Right renal cortex interstitium (tissue), 3 donors: ENCODE measurements around the gene PAQR7. TPM values are rescaled to one million over a fixed set of nuclear protein-coding genes. Genes with fewer than 3 reads are reported as not detected.

Experiments used
- DNase-seq, 3 donors: peaks; one replicate each; pipeline ENCODE4 v3.0.0-alpha.2; 2013; ENCODE audit warnings: low read depth in 3 of 3, low spot score in 2 of 3
- polyA plus RNA-seq, 3 donors: library from polyadenylated mRNA; unstranded; fragments of 120-200 nt; gene quantifications; one replicate each; pipeline ENCODE4 v1.2.1, GENCODE V29; 2013; ENCODE audit not compliant: insufficient read length in 3 of 3

PAQR7 gene
- polyA plus RNA-seq, 3 donors: 25.7 to 29.6 (median 26.7) TPM

DNA sequence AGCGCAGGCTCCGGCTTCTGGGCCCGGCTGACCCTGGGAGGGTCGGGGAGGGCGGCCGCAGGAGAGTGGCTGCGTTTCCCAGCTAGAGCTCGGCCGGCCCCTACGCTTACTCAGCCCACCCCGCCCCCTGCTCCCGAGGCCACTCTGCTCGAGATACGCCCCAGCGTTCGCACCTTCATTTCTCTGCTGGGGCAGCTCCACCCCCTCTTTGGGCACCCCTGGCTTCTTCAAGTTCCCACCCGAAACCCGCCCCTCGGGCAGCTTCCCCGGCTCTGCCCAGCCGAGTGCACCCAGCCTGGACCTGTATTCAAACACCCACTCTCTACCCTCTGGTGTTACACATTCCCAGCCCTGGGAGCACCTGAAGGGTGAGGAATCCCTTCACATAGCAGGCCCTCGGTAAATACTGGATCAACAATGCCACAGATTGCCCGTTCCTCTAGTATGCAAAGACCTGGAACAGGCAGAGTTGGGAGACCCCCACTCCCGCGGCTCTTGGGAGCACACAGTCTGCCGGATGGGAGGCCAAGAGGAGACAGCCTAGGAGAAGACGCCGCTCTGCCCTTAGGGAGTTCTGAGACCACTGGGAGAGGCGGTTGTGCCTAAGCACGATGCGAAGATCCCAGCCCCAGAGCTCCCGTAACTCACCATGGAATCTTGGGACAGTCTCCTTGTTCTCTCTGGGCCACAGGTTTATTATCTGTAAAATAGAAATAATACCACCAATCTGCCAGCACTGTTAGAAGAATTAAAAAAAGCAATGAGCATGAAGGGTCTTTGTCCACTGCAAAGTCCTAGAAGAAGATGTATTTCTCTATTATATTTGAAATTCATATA lies 566 bp upstream of the PAQR7 start:
- no peak for DNase-seq

GRCh38 chr1:25874635-25875153 lies 814 bp downstream of the PAQR7 start:
- DNase-seq: no peak

- no peak for DNase-seq
Measured at GRCh38 chr1:25874209-25874608, 1.3 kb downstream of the PAQR7 start.

- DNase-seq: no peak
Measured at GRCh38 chr1:25873120-25873519, 2.4 kb downstream of the PAQR7 start.

DNA sequence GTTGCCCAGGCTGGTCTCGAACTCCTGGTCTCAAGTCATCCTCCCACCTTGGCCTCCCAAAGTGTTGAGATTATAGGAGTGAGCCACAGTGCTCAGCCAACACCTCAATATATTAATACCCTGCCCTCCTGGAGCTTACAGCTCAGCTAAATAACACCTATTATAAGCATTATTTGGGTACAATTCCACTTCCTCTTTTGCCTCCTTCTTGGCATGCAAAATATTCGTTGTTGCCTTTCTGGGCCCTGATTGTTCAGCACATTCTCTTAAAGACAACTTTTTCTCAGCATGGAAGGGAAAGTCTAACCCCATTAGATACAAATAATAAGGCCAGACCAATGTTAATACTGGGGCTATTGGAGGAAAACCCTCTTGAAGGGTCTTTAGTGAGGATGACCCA lies 2.8 kb downstream of the PAQR7 start:
- DNase-seq: no peak

DNA sequence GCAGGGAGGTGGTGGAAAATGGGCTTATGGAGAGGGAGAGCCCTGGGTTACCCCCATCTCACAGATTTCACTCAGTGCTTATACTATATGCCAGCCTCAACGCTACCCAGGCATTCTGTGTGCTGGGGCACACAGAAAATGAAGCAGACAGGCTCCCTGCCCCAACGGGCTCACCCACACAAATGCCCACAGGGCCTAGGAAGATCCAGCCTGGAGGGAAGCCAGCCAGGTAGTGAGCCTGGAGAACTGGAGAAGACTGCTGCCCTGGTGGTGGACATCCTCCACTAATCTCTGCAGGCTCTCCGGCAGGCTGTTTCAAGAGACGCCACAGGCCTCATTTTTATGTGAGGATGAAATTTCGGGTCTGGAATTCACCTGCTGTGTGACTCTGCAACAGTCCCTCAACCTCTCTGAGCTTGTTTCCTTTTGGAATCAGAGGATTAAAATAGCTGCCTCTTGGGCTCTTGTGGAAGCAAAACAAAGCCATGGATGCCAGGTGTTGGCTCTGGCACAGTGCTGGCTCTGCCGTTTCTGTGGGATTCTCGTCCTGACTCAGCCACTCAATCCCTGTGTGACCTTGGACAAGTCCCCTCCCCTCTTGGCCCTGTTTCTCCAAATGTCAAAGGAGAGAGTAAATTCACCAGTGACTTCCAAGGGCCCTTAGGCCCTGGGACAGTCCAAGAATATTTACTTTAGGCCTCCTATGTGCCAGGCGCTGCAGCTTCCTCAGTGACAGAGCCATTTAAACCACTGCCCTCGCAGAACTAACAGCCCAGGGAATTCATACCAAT lies 3.6 kb downstream of the PAQR7 start:
- no peak for DNase-seq

- DNase-seq: no peak
Measured at GRCh38 chr1:25871086-25871703, 4.3 kb downstream of the PAQR7 start.

DNA sequence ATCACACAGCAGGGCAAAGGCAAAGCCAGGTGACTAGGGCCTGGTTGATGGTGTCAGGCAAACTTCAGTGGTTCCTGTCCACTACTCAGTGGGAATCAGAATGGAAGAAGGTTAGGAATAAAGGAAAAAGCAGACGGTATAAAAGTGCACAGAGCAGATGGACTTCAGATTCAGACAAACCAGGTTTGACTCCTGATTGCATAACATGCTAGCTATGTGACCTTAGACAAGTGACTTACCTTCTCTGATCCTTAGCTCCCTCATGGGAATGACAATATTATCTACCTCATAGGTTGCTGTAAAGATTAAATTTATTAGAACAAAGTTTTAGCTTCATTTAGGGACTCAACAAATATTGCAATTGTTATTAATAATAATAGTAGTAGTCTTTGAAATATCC lies 4.9 kb downstream of the PAQR7 start:
- no peak for DNase-seq

DNA sequence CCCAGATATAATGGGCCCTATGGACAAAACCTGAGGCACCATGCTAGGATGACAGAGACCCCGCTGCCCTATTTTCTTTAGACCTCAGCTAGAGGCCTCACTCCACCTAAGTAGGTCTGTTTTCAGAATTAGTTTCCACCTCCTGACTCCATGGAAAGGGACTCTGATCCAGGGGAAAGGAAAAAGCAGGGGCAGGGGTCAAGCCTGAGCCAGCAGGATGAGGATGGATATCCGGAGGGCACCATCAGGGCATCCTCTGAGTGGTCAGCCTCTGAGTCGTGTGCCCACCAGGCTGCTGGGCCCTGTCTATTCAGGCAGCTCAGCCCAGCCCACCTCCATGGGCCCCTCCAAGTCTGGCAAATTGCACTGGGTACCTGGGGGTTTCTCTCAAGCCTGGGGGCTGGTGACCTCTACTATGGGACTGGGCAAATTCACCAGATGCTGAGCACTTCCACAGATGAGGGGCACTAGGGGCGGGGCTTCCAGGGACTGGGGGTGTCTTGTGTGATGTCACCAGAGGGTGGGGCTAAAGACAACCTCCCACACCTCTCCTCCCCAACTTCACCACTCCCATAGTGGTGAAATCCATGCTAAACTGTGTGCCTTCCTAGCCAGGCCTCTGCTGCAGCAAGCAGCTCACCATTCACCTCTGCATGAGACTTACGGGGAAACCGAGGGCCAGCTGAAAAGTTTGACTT lies 5.5 kb downstream of the PAQR7 start:
- no peak for DNase-seq

DNA sequence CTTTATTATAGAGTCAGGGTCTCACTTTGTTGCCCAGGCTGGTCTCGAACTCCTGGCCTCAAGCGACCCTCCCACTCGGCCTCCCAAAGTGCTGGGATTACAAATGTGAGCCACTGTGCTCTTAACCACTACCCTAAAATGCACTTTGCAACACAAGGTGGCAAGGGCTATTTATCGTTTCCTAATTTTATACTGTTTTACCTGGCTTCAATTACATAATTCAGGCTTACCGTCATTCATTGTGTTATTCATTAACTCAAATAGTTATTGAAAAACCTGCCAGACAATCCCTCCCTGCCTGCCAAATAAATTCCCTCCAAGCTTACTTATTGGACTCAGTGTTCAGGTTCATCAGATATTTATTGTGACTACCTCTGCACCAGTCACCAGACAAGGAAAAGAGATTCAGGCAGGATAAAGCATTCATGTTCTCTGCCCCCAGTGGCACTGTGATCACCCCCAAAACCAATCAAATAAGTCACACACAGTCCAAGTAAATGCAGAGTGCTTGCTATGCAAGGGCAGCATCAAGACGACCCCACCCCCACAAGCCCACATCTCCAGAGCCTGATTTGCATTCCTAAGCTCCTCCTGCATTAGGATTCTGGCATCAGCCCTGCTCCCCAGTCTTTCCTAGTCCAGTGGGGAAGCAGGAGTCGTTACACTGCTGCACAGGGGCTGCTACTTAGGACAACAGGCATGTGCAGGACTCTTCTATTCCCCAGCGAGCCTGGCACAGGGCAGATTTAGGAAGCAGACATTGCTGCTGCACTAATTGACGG lies 8.1 kb downstream of the PAQR7 start:
- no peak for DNase-seq

- DNase-seq: no peak
Measured at GRCh38 chr1:25866288-25866687, 9.2 kb downstream of the PAQR7 start.

DNA sequence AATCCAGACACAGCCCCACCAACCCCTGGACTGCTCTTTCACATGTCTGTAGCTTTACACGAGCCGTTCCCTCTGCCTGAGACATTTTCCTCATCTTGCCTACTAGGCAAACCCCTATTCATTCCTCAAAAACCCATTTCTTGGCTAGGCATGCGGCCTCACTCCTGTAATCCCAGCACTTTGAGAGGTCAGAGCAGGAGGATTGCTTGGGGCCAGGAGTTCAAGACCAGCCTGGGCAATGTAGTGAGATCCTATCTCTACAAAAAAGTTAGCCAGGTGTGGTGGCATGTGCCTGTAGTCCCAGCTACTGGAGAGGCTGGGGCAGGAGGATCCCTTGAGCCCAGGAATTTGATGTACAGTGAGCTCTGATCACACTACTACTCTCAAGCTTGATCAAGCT lies 11.1 kb downstream of the PAQR7 start:
- DNase-seq: no peak

DNA sequence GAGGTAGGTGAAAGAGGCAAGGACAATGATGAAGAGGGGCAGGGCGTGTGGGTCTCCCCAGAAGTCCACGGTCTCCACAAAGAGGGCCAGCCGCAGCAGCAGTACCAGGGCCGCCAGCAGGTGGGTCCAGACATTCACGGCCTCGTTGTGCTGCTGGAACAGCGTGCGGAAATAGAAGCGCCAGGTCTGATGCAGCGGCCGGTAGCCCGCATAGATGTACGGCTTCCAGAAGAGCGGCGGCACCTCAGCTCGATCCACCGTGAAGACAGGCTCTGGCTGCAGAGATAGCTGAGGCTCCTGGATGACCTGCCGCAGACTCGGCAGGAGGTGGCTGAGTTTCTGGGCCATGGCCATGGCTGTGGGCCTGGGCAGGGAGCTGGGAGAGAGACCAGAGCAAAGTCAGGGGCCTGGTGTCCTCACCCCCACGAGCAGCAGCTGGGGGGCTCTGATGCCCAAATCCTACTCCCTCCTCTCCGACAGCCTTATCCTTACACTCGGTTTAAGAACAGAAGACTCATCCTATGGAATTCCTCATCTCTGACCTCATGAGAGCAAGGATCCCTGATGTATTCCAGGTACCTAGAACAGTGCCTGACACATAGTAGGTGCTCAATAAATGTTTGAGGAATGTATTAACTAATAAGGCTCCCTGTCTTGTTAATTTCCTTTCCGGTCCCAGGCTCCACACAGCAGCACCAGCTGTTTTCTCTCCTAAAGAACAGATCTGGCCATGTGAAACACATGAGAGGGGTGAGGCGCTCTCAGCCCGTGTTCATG lies 11.8 kb downstream of the PAQR7 start:
- DNase-seq: no peak

GRCh38 chr1:25862785-25863485 lies 12.6 kb downstream of the PAQR7 start:
- DNase-seq: no peak

DNA sequence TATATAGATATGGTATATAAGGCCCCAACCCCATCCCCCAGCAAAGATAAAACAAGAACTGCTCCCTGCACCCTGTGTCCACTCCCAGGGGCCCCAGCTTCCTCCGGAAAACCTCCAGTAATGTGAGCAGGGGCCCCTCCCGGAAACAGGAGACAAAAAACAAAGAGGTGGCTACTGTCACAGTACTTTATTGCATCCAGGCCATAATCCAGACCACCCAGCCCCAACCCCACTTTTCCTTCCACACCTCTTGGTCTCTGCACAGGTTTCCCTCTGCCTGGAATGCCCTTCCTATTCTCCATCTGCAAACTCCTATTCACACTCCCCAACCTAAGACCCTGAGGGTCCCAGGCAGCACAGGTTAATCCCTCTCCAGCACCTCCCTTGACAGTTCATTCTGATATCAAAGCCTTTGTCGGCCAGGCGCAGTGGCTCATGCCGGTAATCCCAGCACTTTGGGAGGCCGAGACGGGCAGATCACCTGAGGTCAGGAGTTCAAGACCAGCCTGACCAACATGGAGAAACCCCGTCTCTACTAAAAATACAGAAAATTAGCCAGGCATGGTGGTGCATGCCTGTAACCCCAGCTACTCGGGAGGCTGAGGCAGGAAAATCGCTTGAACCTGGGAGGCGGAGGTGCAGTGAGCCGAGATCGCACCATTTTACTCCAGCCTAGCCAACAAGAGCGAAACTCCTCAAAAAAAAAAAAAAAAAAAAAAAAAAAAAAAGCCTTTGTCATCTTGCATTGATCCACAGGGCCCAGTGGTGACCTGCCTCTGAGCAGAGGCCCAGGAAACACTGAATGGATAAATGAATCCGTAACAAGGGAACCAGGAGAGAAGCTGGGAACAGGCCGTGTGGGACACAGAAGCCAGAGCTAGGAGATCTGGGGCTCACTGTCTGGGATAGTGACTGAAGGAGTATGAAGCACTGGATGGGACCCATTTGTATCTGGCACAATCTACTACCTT lies 13.9 kb downstream of the PAQR7 start:
- DNase-seq: no peak

DNA sequence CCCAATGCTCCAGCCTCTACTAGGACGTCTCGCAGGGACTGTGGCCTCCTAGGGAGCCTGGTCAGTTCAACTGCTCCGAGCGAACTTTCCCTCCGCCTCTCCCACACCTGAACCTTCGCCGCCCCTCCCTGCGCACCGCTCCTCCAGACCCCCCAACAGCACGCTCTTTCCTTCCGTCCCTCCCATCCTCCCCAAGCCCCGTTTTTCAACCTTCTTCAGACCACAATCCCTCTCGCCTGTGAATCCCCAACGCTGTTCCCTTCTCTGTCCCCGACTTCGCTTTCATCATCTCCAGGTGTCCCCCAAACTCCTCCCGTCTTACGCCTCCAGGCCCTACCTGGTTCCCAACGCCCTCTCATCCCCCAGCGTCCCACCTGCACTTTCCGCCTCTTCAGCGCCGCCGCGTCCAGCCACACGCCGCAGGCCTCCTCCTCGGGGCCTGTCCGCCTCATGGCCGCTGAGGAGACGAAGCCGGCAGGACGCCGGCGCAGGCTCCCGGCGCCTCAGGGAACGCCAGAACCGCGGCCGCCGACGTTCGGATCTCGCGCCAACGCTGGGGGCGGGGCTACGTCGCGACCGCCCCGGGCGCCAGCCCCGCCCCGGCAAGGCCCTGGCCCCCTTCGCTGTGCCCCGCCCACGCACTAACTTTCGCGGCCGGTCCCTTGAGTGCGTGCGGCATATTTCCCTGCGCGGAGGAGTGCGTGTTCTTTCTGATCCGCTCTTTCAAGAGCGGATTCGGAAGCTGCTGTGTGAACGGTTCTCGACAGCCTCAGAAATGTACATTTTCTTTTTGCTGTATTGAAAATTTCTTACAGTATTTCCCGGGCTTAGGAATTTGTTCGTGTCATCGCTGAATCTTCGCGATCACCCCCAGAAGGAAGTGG lies 16.4 kb downstream of the PAQR7 start, which contains the start of gene AUNIP:
Gene AUNIP (minus strand): TSS at position 552 of the 884 bp plus-strand sequence. CDS start 100 bp downstream, at position 452.
- peak in 2 of 3 donors; percentile 64 to 71 for DNase-seq
